Kidney (tissue), 14 donors: Measurements from ENCODE around the gene GMDS. TPM values are rescaled to one million over a fixed set of nuclear protein-coding genes. Genes with fewer than 3 reads are reported as not detected.

ENCODE experiments used
- DNase-seq, 5 donors: peaks; one replicate each; pipeline ENCODE4 v3.0.0-alpha.2; 2013 to 2020
- FAIRE-seq: peaks from 2 replicates; lab custom pipeline; 2012; peaks lifted over from hg19 to GRCh38; lab: Jason Lieb, UNC
- H3K27ac ChIP-seq, 2 donors: one replicate each; pipeline ENCODE4 v1.7.0; 2013; ENCODE audit warnings: low read depth in 2 of 2, low read length in 2 of 2, inconsistent platforms in 1 of 2
- H3K27me3 ChIP-seq: one replicate; pipeline ENCODE4 v1.7.1; 2013; ENCODE audit warnings: low read length, inconsistent platforms; ENCODE audit not compliant: control insufficient read depth, insufficient read depth
- H3K36me3 ChIP-seq, 3 donors: one replicate each; pipeline versions ENCODE4 v1.7.0 to v1.7.1; 2013; ENCODE audit warnings: low read length in 3 of 3, control low read depth in 1 of 3, inconsistent platforms in 1 of 3; ENCODE audit not compliant: insufficient read depth in 3 of 3, control insufficient read depth in 2 of 3
- H3K4me1 ChIP-seq, 3 donors: one replicate each; pipeline versions ENCODE4 v1.7.0 to v1.7.1; 2013; ENCODE audit warnings: low read length in 3 of 3, inconsistent platforms in 1 of 3, low read depth in 1 of 3; ENCODE audit not compliant: control insufficient read depth in 2 of 3, insufficient read depth in 2 of 3
- H3K4me3 ChIP-seq, 3 donors: one replicate each; pipeline versions ENCODE4 v1.7.0 to v1.8.1; 2013; ENCODE audit warnings: low read length in 3 of 3, control low read depth in 1 of 3, inconsistent platforms in 1 of 3
- H3K9ac ChIP-seq, 3 donors: one replicate each; pipeline versions ENCODE4 v1.7.0 to v1.7.1; 2013; ENCODE audit warnings: low read length in 3 of 3, control low read depth in 1 of 3, inconsistent platforms in 1 of 3
- H3K9me3 ChIP-seq, 3 donors: one replicate each; pipeline versions ENCODE4 v1.7.0 to v1.7.1; 2013; ENCODE audit warnings: low read length in 3 of 3, control low read depth in 1 of 3, inconsistent platforms in 1 of 3; ENCODE audit not compliant: control insufficient read depth in 2 of 3, insufficient read depth in 1 of 3
- intact Hi-C: fragments of 100-400 bp; cut with DNase I; formaldehyde crosslinking; loops from one replicate; pipeline ENCODE4 v1.11.1; 2022
- polyA plus RNA-seq: library from polyadenylated mRNA; stranded (reverse); fragments of 350-450 nt; fragmentation: Illumina TruSeq; extraction: RNeasy Lipid Tissue Mini Kit (QIAGEN cat#74804); gene quantifications from one replicate; pipeline ENCODE4 v1.2.3, GENCODE V29; 2014; ENCODE audit warnings: low read depth, low replicate concordance; ENCODE audit not compliant: insufficient read depth
- total RNA-seq: library from RNA; stranded (reverse); fragmentation: NEBNext Ultra II Directional; extraction: Animal tissue kit (Norgen Biotek cat#: 25700); gene quantifications from one replicate; pipeline ENCODE4 v1.2.1, GENCODE V29; 2021
- TF ChIP-seq, protein P1 (sequence below): IDR thresholded peaks from 3 replicates; pipeline ENCODE4 v1.5.1; 2012; ENCODE audit warnings: mild to moderate bottlenecking, moderate library complexity, borderline replicate concordance; ENCODE audit not compliant: insufficient read depth; ENCODE audit errors: extremely low read depth
- donor health status: control.
- donor health status: control.
- donor health status: control.
- donor health status: control.
- donor health status: control.
- donor health status: DM: yes; HTN: yes; CAD: no.
- donor health status: Normal renal cell carcinoma (clear cell type).

The GMDS gene
- total and polyA plus RNA-seq, 2 donors from 2014 or later: 49.6 to 63.7 TPM

GRCh38 chr6:1798303-1798964, 447.0 kb downstream of the GMDS start:
- DNase-seq (no peak), FAIRE-seq (no peak)
- Histone ChIP-seq H3K9ac (no peak overlapping the region), H3K27me3 (no peaks in the 10 kb centered on the region), H3K9me3 (no peaks in the 10 kb centered on the region), H3K27ac (peak overlapping the region in 1 of 2 donors; percentile 32), H3K4me1 (peaks cover 0 to 3% (median 2%) of the 10 kb centered on the region in 3 donors), H3K36me3 (no peaks in the 10 kb centered on the region), H3K4me3 (no peak overlapping the region)
- TF ChIP-seq, protein P1, sequence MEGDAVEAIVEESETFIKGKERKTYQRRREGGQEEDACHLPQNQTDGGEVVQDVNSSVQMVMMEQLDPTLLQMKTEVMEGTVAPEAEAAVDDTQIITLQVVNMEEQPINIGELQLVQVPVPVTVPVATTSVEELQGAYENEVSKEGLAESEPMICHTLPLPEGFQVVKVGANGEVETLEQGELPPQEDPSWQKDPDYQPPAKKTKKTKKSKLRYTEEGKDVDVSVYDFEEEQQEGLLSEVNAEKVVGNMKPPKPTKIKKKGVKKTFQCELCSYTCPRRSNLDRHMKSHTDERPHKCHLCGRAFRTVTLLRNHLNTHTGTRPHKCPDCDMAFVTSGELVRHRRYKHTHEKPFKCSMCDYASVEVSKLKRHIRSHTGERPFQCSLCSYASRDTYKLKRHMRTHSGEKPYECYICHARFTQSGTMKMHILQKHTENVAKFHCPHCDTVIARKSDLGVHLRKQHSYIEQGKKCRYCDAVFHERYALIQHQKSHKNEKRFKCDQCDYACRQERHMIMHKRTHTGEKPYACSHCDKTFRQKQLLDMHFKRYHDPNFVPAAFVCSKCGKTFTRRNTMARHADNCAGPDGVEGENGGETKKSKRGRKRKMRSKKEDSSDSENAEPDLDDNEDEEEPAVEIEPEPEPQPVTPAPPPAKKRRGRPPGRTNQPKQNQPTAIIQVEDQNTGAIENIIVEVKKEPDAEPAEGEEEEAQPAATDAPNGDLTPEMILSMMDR: no peak
- intact Hi-C loops: no loop called here

GRCh38 chr6:1797801-1798200, 447.6 kb downstream of the GMDS start:
- H3K4me3 ChIP-seq: no peak overlapping the region
- H3K27ac ChIP-seq: peak overlapping the region in 1 of 2 donors; percentile 51
- TF ChIP-seq, protein P1: no peak
- no peaks in the 10 kb centered on the region for H3K9me3 ChIP-seq
- DNase-seq (no peak), FAIRE-seq (peak; percentile 41)
- no peak overlapping the region for H3K9ac ChIP-seq
- H3K4me1 ChIP-seq: peaks cover 0 to 3% (median 2%) of the 10 kb centered on the region in 3 donors
- no peaks in the 10 kb centered on the region for H3K27me3 ChIP-seq
- no peaks in the 10 kb centered on the region for H3K36me3 ChIP-seq
- intact Hi-C loops: no loop called here

GRCh38 chr6:1796706-1797529, 448.5 kb downstream of the GMDS start:
- DNase-seq (no peak), FAIRE-seq (no peak)
- H3K4me3 ChIP-seq: no peak overlapping the region
- no peaks in the 10 kb centered on the region for H3K9me3 ChIP-seq
- no peaks in the 10 kb centered on the region for H3K27me3 ChIP-seq
- intact Hi-C loops: no loop called here
- no peaks in the 10 kb centered on the region for H3K36me3 ChIP-seq
- peaks cover 0 to 3% (median 0%) of the 10 kb centered on the region in 3 donors for H3K4me1 ChIP-seq
- no peak overlapping the region for H3K27ac ChIP-seq
- TF ChIP-seq, protein P1: no peak
- no peak overlapping the region for H3K9ac ChIP-seq
